Stomach (tissue), 9 donors: Measurements from ENCODE around the gene NFATC2. TPM values are rescaled to one million over a fixed set of nuclear protein-coding genes. Genes with fewer than 3 reads are reported as not detected.
A peak's percentile ranks its signal among the peaks of the same experiment; 100 is the strongest.

Source experiments
- DNase-seq, 2 donors: peaks; one replicate each; pipeline versions ENCODE4 v3.0.0 to v3.0.0-alpha.2; 2013 to 2019
- H3K27ac ChIP-seq, 5 donors: fragments of 200-600 bp in 4 of 5; sonication (generic) in 4 of 5; one replicate each; pipeline ENCODE4 v1.5.1; 2013 to 2019; ENCODE audit warnings: mild to moderate bottlenecking in 1 of 5, moderate library complexity in 1 of 5
- H3K27me3 ChIP-seq, 3 donors: fragments of 200-600 bp; sonication (generic); one replicate each; pipeline ENCODE4 v1.5.1; 2017 to 2019; ENCODE audit warnings: mixed run types in 1 of 3
- H3K36me3 ChIP-seq, 4 donors: fragments of 200-600 bp; sonication (generic); 1 replicate in 3 of 4; 2 replicates in 1 of 4; pipeline ENCODE4 v1.5.1; 2016 to 2019
- H3K4me1 ChIP-seq, 4 donors: fragments of 200-600 bp; sonication (generic); one replicate each; pipeline ENCODE4 v1.5.1; 2016 to 2019
- H3K4me3 ChIP-seq, 4 donors: fragments of 200-600 bp; sonication (generic) in 3 of 4; one replicate each; pipeline ENCODE4 v1.5.1; 2016 to 2019; ENCODE audit warnings: mild to moderate bottlenecking in 1 of 4
- H3K9me3 ChIP-seq, 4 donors: fragments of 200-600 bp; sonication (generic); one replicate each; pipeline ENCODE4 v1.5.1; 2016 to 2019
- CTCF ChIP-seq, 7 experiments: fragments of 450-650 bp in 4 of 7; fragments of 200-600 bp in 3 of 7; sonication (generic) in 3 of 7; IDR thresholded peaks; one replicate each; pipeline ENCODE4 v1.5.1; 2016 to 2019; ENCODE audit warnings: antibody characterized with exemption in 7 of 7, control low read depth in 2 of 7, mild to moderate bottlenecking in 1 of 7
- EP300 ChIP-seq: sonication (generic); formaldehyde crosslinking; IDR thresholded peaks from one replicate; pipeline ENCODE4 v1.6.1; 2017; ENCODE audit warnings: antibody characterized with exemption
- POLR2A ChIP-seq, 4 donors: fragments of 450-650 bp; IDR thresholded peaks; one replicate each; pipeline ENCODE4 v1.6.1; 2016; ENCODE audit warnings: antibody characterized with exemption in 4 of 4, control low read depth in 2 of 4, mild to moderate bottlenecking in 1 of 4, moderate library complexity in 1 of 4
- POLR2AphosphoS5 ChIP-seq, 3 donors: sonication (generic); formaldehyde crosslinking; IDR thresholded peaks; one replicate each; pipeline ENCODE4 v1.6.1; 2016; ENCODE audit warnings: antibody characterized with exemption in 3 of 3
- WGBS, 5 donors: extraction: QIAGEN DNeasy Blood & Tissue Kit in 3 of 5; methylation state at CpG; one replicate each; pipeline versions ENCODE4 v1.1.5 to v1.1.7; 2013 to 2018; 5-methylcytosine and 5-hydroxymethylcytosine counted together
- intact Hi-C: fragments of 100-400 bp; cut with DNase I; formaldehyde crosslinking; loops from one replicate; pipeline ENCODE4 v1.15.1; 2023; ENCODE audit warnings: low total_unique reads
- polyA plus RNA-seq, 3 donors: library from polyadenylated mRNA; stranded (reverse); fragments of 200-250 nt; gene quantifications; one replicate each; pipeline ENCODE4 v1.2.3, GENCODE V29; 2013
- total RNA-seq, 5 donors: library from RNA; depleted of rRNA; stranded (reverse); fragments of >200 nt; gene quantifications; one replicate each; pipeline versions ENCODE4 v1.1.0 to v1.2.3, GENCODE V29; 2014 to 2016
- donor health status: healthy with polysubstance abuse.
- donor health status: Bipolar disorder and iron deficiency.
- donor health status: healthy.

NFATC2 gene
- total and polyA plus RNA-seq, 8 donors: 1.4 to 31.9 (median 8.6) TPM

- intact Hi-C loops: no loop called here
- H3K4me1 ChIP-seq: peaks cover 13 to 19% (median 15%) of the 10 kb centered on the region in 4 donors
- H3K36me3 ChIP-seq: no peaks in the 10 kb centered on the region
- H3K27ac ChIP-seq: no peak overlapping the region
- no peak for DNase-seq
- 84 to 90% (median 86%) methylated on average over 13 of the region's 13 CpGs for WGBS, 5 donors
- no peak overlapping the region for H3K4me3 ChIP-seq
- H3K27me3 ChIP-seq: no peaks in the 10 kb centered on the region
- TF ChIP-seq POLR2AphosphoS5 (IDR thresholded peaks at IDR 0.05): no peak
- no peak for TF ChIP-seq CTCF (IDR thresholded peaks at IDR 0.05)
- no peaks in the 10 kb centered on the region for H3K9me3 ChIP-seq
Measured at GRCh38 chr20:51380401-51381385, 161.8 kb downstream of the NFATC2 start.

GRCh38 chr20:51379601-51380341 lies 162.7 kb downstream of the NFATC2 start:
- Histone ChIP-seq H3K4me3 (no peak overlapping the region), H3K36me3 (no peaks in the 10 kb centered on the region), H3K27ac (no peak overlapping the region), H3K27me3 (no peaks in the 10 kb centered on the region), H3K9me3 (no peaks in the 10 kb centered on the region), H3K4me1 (peaks cover 14 to 21% (median 17%) of the 10 kb centered on the region in 4 donors)
- WGBS, 5 donors: 79 to 89% (median 85%) methylated on average over 5 to 8 of the region's 8 CpGs
- TF ChIP-seq POLR2A (IDR thresholded peaks at IDR 0.05) (no peak), POLR2AphosphoS5 (IDR thresholded peaks at IDR 0.05) (no peak), CTCF (IDR thresholded peaks at IDR 0.05) (no peak), EP300 (no peak)
- no peak for DNase-seq
- intact Hi-C loops: no loop called here

GRCh38 chr20:51378171-51378928 lies 164.2 kb downstream of the NFATC2 start:
- Histone ChIP-seq H3K4me1 (peaks cover 17 to 26% (median 25%) of the 10 kb centered on the region in 4 donors), H3K27me3 (no peaks in the 10 kb centered on the region), H3K27ac (no peak overlapping the region), H3K9me3 (no peaks in the 10 kb centered on the region), H3K4me3 (no peak overlapping the region), H3K36me3 (no peaks in the 10 kb centered on the region)
- DNase-seq: peak in 1 of 2 donors; percentile 30
- 92 to 96% (median 94%) methylated on average over 19 of the region's 19 CpGs for WGBS, 5 donors
- TF ChIP-seq POLR2A (IDR thresholded peaks at IDR 0.05) (no peak), CTCF (IDR thresholded peaks at IDR 0.05) (no peak)
- intact Hi-C loops: no loop called here

GRCh38 chr20:51377132-51377531 lies 165.4 kb downstream of the NFATC2 start:
- H3K27me3 ChIP-seq: no peaks in the 10 kb centered on the region
- DNase-seq: no peak
- peaks cover 20 to 27% (median 27%) of the 10 kb centered on the region in 4 donors for H3K4me1 ChIP-seq
- no peak for TF ChIP-seq EP300
- no peaks in the 10 kb centered on the region for H3K9me3 ChIP-seq
- no peak overlapping the region for H3K27ac ChIP-seq
- H3K4me3 ChIP-seq: no peak overlapping the region
- intact Hi-C loops: no loop called here
- WGBS, 5 donors: 92 to 96% (median 95%) methylated on average over 8 of the region's 8 CpGs
- H3K36me3 ChIP-seq: no peaks in the 10 kb centered on the region
